H1 (cell line): ENCODE results near the gene SLC12A7. TPM values are rescaled to one million over a fixed set of nuclear protein-coding genes. Genes with fewer than 3 reads are reported as not detected.
A peak's percentile ranks its signal among the peaks of the same experiment; 100 is the strongest.

Source experiments
- CTCF ChIA-PET: fragments of 300-600 bp; sonication (Branson Sonifier 250); formaldehyde crosslinking; loops from one replicate; lab custom pipeline; 2021; ENCODE audit not compliant: partially characterized antibody; lab: Charles Lee
- POLR2A ChIA-PET: fragments of 300-600 bp; sonication (Branson Sonifier 250); formaldehyde crosslinking; loops from one replicate; lab custom pipeline; 2021; ENCODE audit warnings: inconsistent platforms; ENCODE audit not compliant: partially characterized antibody; lab: Charles Lee
- DNase-seq, 2 experiments: peaks; one replicate each; pipeline versions ENCODE4 v3.0.0 to v3.0.0-alpha.2; 2010 to 2022; ENCODE audit warnings: low spot score in 2 of 2, low read depth in 1 of 2, mixed read lengths in 1 of 2
- FAIRE-seq: peaks from 2 replicates; lab custom pipeline; 2011; peaks lifted over from hg19 to GRCh38; lab: Jason Lieb, UNC
- H2AFZ ChIP-seq: 2 replicates; pipeline ENCODE4 v1.8.1; 2012; ENCODE audit warnings: low read length, inconsistent platforms
- H2AK5ac ChIP-seq: 2 replicates; pipeline ENCODE4 v1.6.1; 2013; ENCODE audit warnings: low read depth, low read length
- H2BK120ac ChIP-seq: replicated peaks from 2 replicates; pipeline ENCODE3; 2013; ENCODE audit warnings: low read depth, low read length, inconsistent platforms
- H2BK12ac ChIP-seq: 2 replicates; pipeline ENCODE4 v1.6.1; 2013; ENCODE audit warnings: low read depth, low read length
- H2BK15ac ChIP-seq: 2 replicates; pipeline ENCODE4 v1.6.1; 2013; ENCODE audit warnings: low read length
- H2BK20ac ChIP-seq: 2 replicates; pipeline ENCODE4 v1.6.1; 2013; ENCODE audit warnings: low read length
- H2BK5ac ChIP-seq: 2 replicates; pipeline ENCODE4 v1.6.1; 2013; ENCODE audit warnings: low read depth, low read length
- H3K14ac ChIP-seq: 2 replicates; pipeline ENCODE4 v1.6.1; 2013; ENCODE audit warnings: inconsistent platforms; ENCODE audit not compliant: insufficient read length
- H3K18ac ChIP-seq: 2 replicates; pipeline ENCODE4 v1.6.1; 2013; ENCODE audit warnings: low read length; ENCODE audit errors: extremely low read depth
- H3K23ac ChIP-seq: 2 replicates; pipeline ENCODE4 v1.6.1; 2013; ENCODE audit warnings: inconsistent platforms; ENCODE audit not compliant: insufficient read length
- H3K23me2 ChIP-seq: 2 replicates; pipeline ENCODE4 v1.6.1; 2013; ENCODE audit warnings: low read depth, low read length
- H3K27ac ChIP-seq: 2 replicates; pipeline ENCODE4 v1.6.1; 2011; ENCODE audit warnings: low read depth, low read length, inconsistent platforms
- H3K27me3 ChIP-seq, 4 experiments: replicated peaks in 1 of 4; 1 replicate in 1 of 4; 2 replicates in 3 of 4; pipeline versions ENCODE4 v1.6.1 to v1.8.1; 2011 to 2013; ENCODE audit warnings: low read length in 3 of 4, mild to moderate bottlenecking in 3 of 4, inconsistent platforms in 2 of 4, mixed read lengths in 2 of 4, moderate library complexity in 1 of 4; ENCODE audit not compliant: control insufficient read depth in 3 of 4, insufficient read depth in 3 of 4; ENCODE audit errors: extremely low read depth in 1 of 4
- H3K36me3 ChIP-seq, 4 experiments: 2 replicates each; pipeline versions ENCODE4 v1.6.1 to v1.8.1; 2011 to 2013; ENCODE audit warnings: mild to moderate bottlenecking in 4 of 4, low read length in 3 of 4, moderate library complexity in 2 of 4, control low read depth in 1 of 4, inconsistent platforms in 1 of 4; ENCODE audit not compliant: insufficient read depth in 4 of 4, control insufficient read depth in 2 of 4
- H3K4ac ChIP-seq: replicated peaks from 2 replicates; pipeline ENCODE3; 2013; ENCODE audit warnings: low read length, low read depth, mixed read lengths, inconsistent platforms; ENCODE audit not compliant: insufficient read length
- H3K4me1 ChIP-seq, 4 experiments: replicated peaks in 1 of 4; 1 replicate in 1 of 4; 2 replicates in 3 of 4; pipeline versions ENCODE4 v1.6.1 to v1.8.1; 2011 to 2013; ENCODE audit warnings: low read length in 3 of 4, inconsistent platforms in 2 of 4, mixed read lengths in 1 of 4; ENCODE audit not compliant: insufficient read depth in 4 of 4, control insufficient read depth in 3 of 4
- H3K4me2 ChIP-seq, 2 experiments: 2 replicates each; pipeline versions ENCODE4 v1.6.1 to v1.8.1; 2011 to 2013; ENCODE audit warnings: low read depth in 2 of 2, low read length in 2 of 2, control low read depth in 1 of 2, inconsistent platforms in 1 of 2, mild to moderate bottlenecking in 1 of 2; ENCODE audit not compliant: insufficient read depth in 1 of 2
- H3K4me3 ChIP-seq, 4 experiments: fragments of 200-600, 300-600 bp in 1 of 4; sonication (generic), shearing (Covaris generic), sonication (Bioruptor Twin) in 1 of 4; 2 replicates each; pipeline versions ENCODE4 v1.5.1 to v1.8.1; 2011 to 2016; ENCODE audit warnings: low read length in 4 of 4, low read depth in 3 of 4, control low read depth in 2 of 4, inconsistent platforms in 2 of 4, mild to moderate bottlenecking in 2 of 4, mixed read lengths in 1 of 4, moderate library complexity in 1 of 4; ENCODE audit not compliant: insufficient read depth in 2 of 4; ENCODE audit errors: extremely low read depth in 1 of 4
- H3K56ac ChIP-seq: replicated peaks from 2 replicates; pipeline ENCODE3; 2013; ENCODE audit warnings: low read depth, mild to moderate bottlenecking, mixed read lengths, low read length, inconsistent platforms; ENCODE audit not compliant: insufficient read length
- H3K79me1 ChIP-seq: 2 replicates; pipeline ENCODE4 v1.6.1; 2013; ENCODE audit warnings: low read depth, low read length, control low read depth
- H3K79me2 ChIP-seq, 2 experiments: 2 replicates each; pipeline versions ENCODE4 v1.6.1 to v1.8.1; 2012 to 2013; ENCODE audit warnings: low read length in 2 of 2, mild to moderate bottlenecking in 2 of 2, inconsistent platforms in 1 of 2; ENCODE audit not compliant: insufficient read depth in 2 of 2, control insufficient read depth in 1 of 2
- H3K9ac ChIP-seq, 4 experiments: replicated peaks in 1 of 4; 1 replicate in 1 of 4; 2 replicates in 3 of 4; pipeline versions ENCODE4 v1.6.1 to v1.8.1; 2011 to 2013; ENCODE audit warnings: low read depth in 3 of 4, low read length in 3 of 4, control low read depth in 2 of 4, mild to moderate bottlenecking in 2 of 4, moderate library complexity in 2 of 4, inconsistent platforms in 1 of 4; ENCODE audit errors: extremely low read depth in 1 of 4
- H3K9me3 ChIP-seq, 2 experiments: 2 replicates each; pipeline versions ENCODE4 v1.6.1 to v1.8.1; 2012 to 2013; ENCODE audit warnings: mild to moderate bottlenecking in 2 of 2, moderate library complexity in 2 of 2, control low read depth in 1 of 2, inconsistent platforms in 1 of 2, low read depth in 1 of 2, low read length in 1 of 2, mixed read lengths in 1 of 2; ENCODE audit not compliant: insufficient read depth in 2 of 2
- H4K20me1 ChIP-seq, 2 experiments: replicated peaks in 1 of 2; 2 replicates each; pipeline versions ENCODE3 to v1.8.1; 2011 to 2013; ENCODE audit warnings: inconsistent platforms in 2 of 2, low read length in 2 of 2, mild to moderate bottlenecking in 1 of 2; ENCODE audit not compliant: insufficient read depth in 2 of 2, control insufficient read depth in 1 of 2
- H4K5ac ChIP-seq: 2 replicates; pipeline ENCODE4 v1.6.1; 2013; ENCODE audit warnings: low read length, low read depth, mixed read lengths, inconsistent platforms; ENCODE audit not compliant: insufficient read length
- H4K8ac ChIP-seq: 2 replicates; pipeline ENCODE4 v1.8.0; 2013; ENCODE audit warnings: mild to moderate bottlenecking, moderate library complexity, low read length, inconsistent platforms; ENCODE audit not compliant: insufficient read depth; ENCODE audit errors: extremely low read depth
- H4K91ac ChIP-seq: replicated peaks from 2 replicates; pipeline ENCODE3; 2013; ENCODE audit warnings: low read length, mixed read lengths, inconsistent platforms; ENCODE audit not compliant: insufficient read length
- SP1 ChIP-seq: IDR thresholded peaks from 2 replicates; pipeline ENCODE4 v1.6.1; 2011; ENCODE audit warnings: low read depth, low read length
- SUZ12 ChIP-seq: fragments of 200-600 bp; sonication (generic); IDR thresholded peaks from 2 replicates; pipeline ENCODE4 v1.6.1; 2012; ENCODE audit warnings: mild to moderate bottlenecking, inconsistent platforms, low read length, moderate library complexity, mixed read lengths
- WGBS, 2 experiments: shearing (Covaris generic) in 1 of 2; methylation state at CpG; one replicate each; pipeline versions ENCODE4 v1.1.6 to v1.1.7; 2013 to 2015; ENCODE audit warnings: low lambda C conversion rate in 2 of 2, mixed read lengths in 2 of 2, inconsistent platforms in 1 of 2, low coverage in 1 of 2, missing lambda C conversion rate in 1 of 2; ENCODE audit not compliant: insufficient replicate concordance in 2 of 2, insufficient coverage in 1 of 2, insufficient read length in 1 of 2; ENCODE audit errors: extremely low coverage in 1 of 2, missing lambda C conversion rate in 1 of 2; 5-methylcytosine and 5-hydroxymethylcytosine counted together
- polyA plus RNA-seq, 7 experiments: library from polyadenylated mRNA; depleted of rRNA in 3 of 7; stranded (reverse) in 5 of 7; unstranded in 2 of 7; fragments of >200 nt in 5 of 7; fragments of 200-250 nt in 2 of 7; gene quantifications; 1 replicate in 5 of 7; 2 replicates in 1 of 7; 4 replicates in 1 of 7; pipeline versions ENCODE4 v1.2.1 to v1.2.3, GENCODE V29; 2011 to 2013; ENCODE audit warnings: missing spikeins in 2 of 7, mixed read lengths in 2 of 7
- total RNA-seq: library from RNA; stranded (reverse); fragmentation: NEBNext Ultra II Directional; extraction: Animal tissue kit (Norgen Biotek cat#: 25700); gene quantifications from 2 replicates; pipeline ENCODE4 v1.2.1, GENCODE V29; 2021

SLC12A7 gene
- total and polyA plus RNA-seq, 2 of the 8 experiments (the other 6 are each of a cell fraction or from before 2014, with no cell fraction given) = 23.5 to 39.7 TPM

GRCh38 chr5:1137567-1138444 lies 25.9 kb upstream of the SLC12A7 start:
- no peak for FAIRE-seq
- 92% methylated on average over 29 of the region's 30 CpGs; no CpG with 5 or more reads in 1 of the 2 experiments for WGBS, 2 experiments
- POLR2A ChIA-PET = interaction anchor here (1.2 to 1.4 kb wide), 2 partner anchors 11 to 18 kb away, joined by 3 to 4 read pairs; no protein-coding TSS in a partner anchor

More at GRCh38 chr5:1137567-1138444, 25.9 kb upstream of the SLC12A7 start:
- H3K4me2 ChIP-seq = no peak overlapping the region
- H3K4me3 ChIP-seq = no peak overlapping the region
- H3K27ac ChIP-seq = no peak overlapping the region
- H3K36me3 ChIP-seq = no peaks in the 10 kb centered on the region
- H2BK20ac ChIP-seq = no peak overlapping the region
- H2BK120ac ChIP-seq = no peak overlapping the region
- H2AFZ ChIP-seq = no peak overlapping the region
- H2BK5ac ChIP-seq = no peak overlapping the region
- H3K14ac ChIP-seq = no peak overlapping the region
- H2BK12ac ChIP-seq = 0 out of 2 replicates have a peak overlapping the region, but pooled peaks have one; percentile 17
- CTCF ChIA-PET = interaction anchor here (0.7 to 2.5 kb wide), 18 partner anchors 7 to 566 kb away, joined by 3 to 9 read pairs (median 3); no protein-coding TSS in a partner anchor
- H3K23me2 ChIP-seq = 0 out of 2 replicates have a peak, but pooled peaks cover 1% of the 10 kb centered on the region
- peaks cover 0 to 13% (median 5%) of the 10 kb centered on the region in 4 experiments; a peak in 5 of 7 replicates for H3K4me1 ChIP-seq
- no peaks in the 10 kb centered on the region for H3K9me3 ChIP-seq
- no peak overlapping the region for H2BK15ac ChIP-seq
- H3K79me2 ChIP-seq = no peaks in the 10 kb centered on the region
- no peak overlapping the region for H3K4ac ChIP-seq
- no peak overlapping the region; a peak in 1 of 7 replicates for H3K9ac ChIP-seq
- no peak overlapping the region for H3K56ac ChIP-seq
- no peak overlapping the region for H4K5ac ChIP-seq
- no peak overlapping the region for H3K18ac ChIP-seq
- DNase-seq = no peak
- H3K27me3 ChIP-seq = no peaks in the 10 kb centered on the region
- H4K8ac ChIP-seq = peak overlapping the region; percentile 2; the same call in 1 of the 2 replicates
- TF ChIP-seq SUZ12 (no peak), SP1 (0 out of 2 replicates have a peak, but pooled peaks have one; percentile 19)
- H4K91ac ChIP-seq = no peak overlapping the region
- H2AK5ac ChIP-seq = no peak overlapping the region
- H3K79me1 ChIP-seq = no peaks in the 10 kb centered on the region
- H4K20me1 ChIP-seq = no peaks in the 10 kb centered on the region
- no peak overlapping the region for H3K23ac ChIP-seq
